NAMALWA (cell line): Measurements from ENCODE around the gene RNF123.

Experiments
- DNase-seq: peaks from one replicate; pipeline ENCODE4 v3.0.0-alpha.2; 2015; ENCODE audit warnings: low spot score

RNF123 gene

DNA sequence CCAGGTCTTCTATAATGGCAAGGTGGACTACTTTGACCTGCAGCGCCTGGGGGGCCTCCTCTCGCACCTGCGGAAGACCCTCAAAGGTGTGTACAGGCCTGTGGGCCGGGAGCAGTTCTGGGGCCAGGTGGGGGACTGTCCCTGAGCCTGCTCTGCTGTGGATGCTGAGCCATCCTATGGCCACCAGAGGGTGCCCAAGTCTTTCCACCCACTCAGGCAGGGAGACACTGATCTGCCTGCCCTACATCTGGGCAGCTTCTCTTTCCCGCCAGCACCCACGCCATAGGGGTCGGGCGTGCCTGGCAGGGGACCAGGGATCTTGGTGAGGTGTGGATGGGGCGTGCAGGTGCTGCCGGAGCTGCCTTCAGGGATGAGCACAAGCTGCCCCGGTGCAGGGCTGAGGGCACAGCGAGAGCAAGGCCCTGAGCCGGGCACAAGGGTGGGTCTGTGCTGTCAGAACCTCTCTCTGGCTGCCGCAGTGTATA lies 14.1 kb downstream of the RNF123 start:
- peak; percentile 75 for DNase-seq

DNA sequence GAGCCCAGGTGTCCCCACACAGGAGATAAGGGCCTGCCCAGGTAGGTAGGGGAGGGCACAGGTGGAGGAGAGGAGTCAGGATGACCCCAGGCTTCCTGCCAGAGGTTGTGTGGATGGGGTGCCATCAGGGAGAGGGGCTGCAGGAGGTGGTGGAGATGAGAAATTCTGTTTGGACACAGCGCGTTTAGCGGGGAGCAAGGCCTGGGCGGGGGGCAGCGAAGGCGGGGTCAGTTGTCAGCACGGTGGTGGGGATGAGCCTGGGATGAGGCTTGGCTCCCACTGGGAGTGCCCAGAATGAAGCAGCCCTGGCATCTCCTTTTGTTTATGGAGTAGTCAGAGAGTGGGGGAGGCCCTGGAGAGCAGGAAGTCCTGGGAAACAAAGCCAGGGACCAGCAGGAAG lies 14.6 kb downstream of the RNF123 start:
- DNase-seq = no peak

DNA sequence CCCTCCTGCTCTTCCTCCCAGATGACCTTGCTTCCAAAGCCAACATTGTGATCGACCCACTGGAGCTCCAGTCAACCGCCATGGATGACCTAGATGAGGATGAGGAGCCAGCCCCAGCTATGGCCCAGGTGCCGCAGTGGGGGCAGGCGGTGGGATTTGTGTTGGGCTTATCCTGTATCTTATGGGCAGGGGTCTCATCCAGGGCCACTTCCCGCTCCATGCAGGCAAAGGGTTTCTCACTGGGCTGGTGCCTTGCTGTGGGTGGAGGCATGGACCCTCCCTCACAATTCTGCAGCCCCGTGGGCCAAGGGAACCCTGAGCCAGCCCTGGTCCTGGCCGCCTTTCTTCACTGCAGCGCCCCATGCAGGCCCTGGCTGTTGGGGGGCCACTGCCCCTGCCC lies 15.3 kb downstream of the RNF123 start:
- DNase-seq = no peak

- no peak for DNase-seq
Observed at GRCh38 chr3:49705390-49705960, 16.1 kb downstream of the RNF123 start.

GRCh38 chr3:49706456-49707112 lies 17.2 kb downstream of the RNF123 start:
- no peak for DNase-seq

DNA sequence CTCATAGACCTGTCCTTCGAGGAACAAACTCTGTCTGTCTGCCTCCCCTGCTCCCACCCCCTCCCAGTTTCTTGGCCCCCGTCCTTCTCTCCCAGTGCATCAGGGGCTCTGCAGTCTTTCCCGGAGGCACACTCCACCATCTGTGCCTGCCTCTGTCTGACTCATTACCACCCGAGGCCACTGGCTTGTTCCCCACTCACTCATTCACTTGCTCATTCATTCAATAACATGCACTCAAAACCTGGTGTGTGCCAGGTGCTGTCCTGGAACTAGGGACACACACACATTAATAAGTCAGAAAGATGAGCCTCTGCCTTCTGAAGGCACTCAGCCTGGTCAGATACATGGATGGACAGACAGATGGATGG lies 17.7 kb downstream of the RNF123 start:
- DNase-seq = no peak

DNA sequence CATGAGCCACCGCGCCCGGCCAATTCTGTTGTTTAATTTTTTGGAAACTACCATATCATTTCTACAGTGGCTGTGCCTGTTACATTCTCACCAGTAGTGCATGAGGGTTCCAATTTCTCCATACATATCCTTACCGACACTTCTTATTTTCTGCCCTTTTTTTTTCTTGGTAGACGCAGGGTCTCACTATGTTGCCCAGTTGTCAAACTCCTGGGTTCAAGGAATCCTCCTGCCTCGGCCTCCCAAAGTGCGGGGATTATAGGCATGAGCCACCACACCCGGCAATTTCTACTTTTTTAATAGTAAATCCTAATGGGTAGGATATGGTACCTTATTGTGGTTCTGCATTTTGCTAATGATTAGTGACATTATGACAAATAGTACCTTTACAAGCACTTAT lies 20.5 kb downstream of the RNF123 start:
- no peak for DNase-seq

- DNase-seq = no peak
Observed at GRCh38 chr3:49711489-49711888, 22.1 kb downstream of the RNF123 start.

GRCh38 chr3:49712166-49712565 lies 22.8 kb downstream of the RNF123 start:
- no peak for DNase-seq

DNA sequence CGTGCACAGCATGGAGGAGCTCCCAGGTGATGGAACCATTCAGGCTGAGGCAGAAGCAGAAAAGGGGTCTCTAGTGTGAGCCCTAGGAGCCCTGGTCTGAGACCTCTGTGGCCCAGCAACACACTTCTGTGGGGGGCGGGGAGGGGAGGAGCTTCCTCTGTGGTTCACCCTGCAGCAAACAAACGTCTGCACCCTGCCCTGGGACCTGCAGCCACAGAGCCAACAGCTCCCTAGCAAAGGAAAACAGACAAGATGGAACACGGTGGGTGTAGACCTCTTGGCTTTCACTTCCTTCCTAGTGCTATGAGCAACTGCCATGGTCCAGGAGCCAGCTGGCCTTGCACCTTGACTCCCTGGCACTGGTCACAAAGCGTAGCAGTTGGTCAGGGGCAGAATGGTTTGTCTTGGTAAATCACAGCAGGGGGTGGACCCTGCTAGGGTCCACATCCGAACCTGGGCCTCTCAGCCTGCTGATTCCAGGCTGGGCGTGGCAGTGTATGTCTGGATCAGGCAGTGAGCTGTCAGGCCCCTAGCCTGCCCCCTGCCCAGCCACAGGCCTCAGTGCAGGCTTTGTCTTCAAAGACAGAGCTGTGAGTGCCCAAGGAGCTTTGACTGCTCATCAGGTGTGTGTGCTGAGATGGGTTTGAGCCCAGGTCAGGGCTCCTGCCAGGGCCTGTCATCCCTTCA lies 23.4 kb downstream of the RNF123 start:
- DNase-seq = no peak

- no peak for DNase-seq
Observed at GRCh38 chr3:49713336-49714105, 24.2 kb downstream of the RNF123 start.

DNA sequence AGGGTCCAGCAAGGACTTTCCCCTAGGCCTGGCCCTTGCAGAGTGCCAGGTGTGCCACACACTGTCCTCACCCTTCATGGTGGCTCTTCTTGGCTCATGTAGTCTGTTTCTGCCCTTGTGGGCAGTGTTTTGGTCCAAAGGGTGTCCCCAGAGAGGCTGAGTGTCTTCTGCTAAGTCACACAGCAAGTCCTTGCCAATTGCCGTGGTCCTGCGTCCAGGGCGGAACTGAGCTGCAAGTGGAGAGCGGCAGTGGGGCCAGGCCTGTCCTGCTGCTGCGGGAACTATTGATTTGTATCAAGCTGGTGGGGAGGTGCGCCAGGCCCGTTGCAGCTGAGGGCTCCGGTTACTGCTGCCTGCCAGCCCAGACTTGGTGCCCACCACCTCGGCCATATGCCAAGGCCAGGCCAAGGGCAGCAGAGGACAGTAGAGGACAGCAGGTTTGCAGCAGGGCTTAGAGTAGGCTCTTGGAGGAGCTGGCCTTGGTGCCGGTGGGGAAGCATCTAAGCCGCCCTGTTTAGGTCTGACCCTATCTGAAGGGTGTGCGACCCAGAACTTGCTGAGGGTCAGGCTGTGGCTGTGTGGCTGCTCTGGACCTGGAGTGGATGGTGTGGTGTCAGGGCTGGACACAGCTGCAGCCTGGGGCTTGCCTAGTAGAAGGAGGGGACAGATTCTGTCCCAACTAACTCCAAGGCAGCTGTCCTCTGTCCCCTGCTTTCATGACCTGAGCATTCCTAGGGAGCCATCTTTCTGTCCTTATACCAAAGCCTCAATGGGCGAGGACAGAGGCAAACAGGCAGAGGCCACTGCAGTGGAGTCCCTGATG lies 25.6 kb downstream of the RNF123 start:
- DNase-seq = no peak

DNA sequence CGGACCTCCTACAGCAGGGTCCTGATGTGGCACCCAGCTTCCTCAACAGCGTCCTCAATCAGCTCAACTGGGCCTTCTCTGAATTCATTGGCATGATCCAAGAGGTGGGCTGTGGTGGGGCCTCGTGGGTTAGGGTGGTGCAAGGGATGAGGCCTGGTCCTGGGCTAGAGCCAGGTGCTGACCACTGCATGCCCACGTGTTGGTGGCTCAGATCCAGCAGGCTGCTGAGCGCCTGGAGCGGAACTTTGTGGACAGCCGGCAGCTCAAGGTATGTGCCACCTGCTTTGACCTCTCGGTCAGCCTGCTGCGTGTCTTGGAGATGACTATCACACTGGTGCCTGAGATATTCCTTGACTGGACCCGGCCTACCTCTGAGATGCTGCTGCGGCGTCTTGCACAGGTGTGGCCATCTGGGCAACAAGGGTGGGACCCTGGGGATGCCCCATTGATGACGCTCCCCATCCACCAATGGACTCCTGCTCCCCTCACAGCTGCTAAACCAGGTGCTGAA lies 26.3 kb downstream of the RNF123 start:
- no peak for DNase-seq

- no peak for DNase-seq
Observed at GRCh38 chr3:49716169-49716568, 26.8 kb downstream of the RNF123 start.

DNA sequence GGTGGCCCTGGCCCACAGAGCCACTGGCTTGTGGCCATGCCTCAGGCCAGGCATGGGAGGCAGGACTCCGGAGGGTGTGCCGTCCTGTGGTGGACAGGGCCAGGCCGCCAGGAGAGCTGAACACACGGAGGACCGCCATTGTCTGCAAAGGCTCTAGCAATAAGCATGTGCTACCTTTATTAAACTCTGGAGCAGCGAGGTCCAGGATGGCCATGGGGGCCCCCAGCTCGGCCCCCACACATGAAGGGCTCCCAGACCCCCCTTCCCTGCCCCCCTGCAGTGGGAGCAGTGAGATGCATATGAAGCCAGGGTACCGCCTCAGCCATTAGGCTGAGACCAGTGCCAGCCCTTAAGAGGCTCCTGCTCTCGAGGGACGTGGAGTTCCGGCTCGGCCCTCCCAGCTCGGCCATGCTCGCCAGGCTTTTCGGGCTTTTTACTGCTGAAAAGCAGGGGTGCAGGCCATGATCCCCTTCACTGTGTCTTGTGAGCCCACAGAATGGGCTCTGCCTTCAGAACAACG lies 27.4 kb downstream of the RNF123 start:
- no peak for DNase-seq

DNA sequence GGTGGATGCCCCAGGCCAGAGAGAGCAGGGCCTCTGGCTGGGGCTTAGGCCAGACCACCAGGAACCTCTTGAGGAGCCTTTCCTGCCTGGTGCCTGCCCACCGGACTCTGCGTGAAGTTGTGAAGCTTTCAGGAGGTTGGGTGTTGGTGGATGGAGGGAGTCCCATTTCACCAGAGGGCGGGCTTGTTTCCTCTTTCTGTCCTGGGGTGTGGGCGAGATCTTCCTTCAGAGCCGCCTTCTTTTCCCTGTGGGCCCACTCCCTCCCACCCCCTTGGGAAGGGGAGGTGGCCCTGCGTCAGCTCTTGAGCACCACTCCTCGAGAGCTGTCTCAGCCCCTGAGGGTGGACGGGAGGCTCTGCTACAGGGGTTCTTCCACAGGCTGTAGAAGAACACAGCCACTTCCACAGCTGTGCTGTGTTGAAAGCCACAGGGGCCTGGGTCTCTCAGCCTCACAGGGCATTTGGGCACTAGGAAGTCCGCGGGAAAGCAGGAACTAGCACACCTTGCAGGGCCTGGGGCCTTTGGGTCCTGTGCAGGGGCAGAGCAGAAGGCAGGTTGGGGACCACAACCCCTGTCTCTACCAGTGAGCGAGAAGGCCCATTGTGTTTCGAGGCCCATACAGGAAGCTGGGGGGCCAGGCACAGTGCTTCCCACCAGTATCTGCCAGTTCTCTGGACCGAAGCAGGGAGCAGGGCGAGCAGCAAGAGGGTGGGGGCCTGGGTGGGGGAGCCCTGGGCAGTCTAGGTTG lies 28.0 kb downstream of the RNF123 start:
- DNase-seq = no peak

DNA sequence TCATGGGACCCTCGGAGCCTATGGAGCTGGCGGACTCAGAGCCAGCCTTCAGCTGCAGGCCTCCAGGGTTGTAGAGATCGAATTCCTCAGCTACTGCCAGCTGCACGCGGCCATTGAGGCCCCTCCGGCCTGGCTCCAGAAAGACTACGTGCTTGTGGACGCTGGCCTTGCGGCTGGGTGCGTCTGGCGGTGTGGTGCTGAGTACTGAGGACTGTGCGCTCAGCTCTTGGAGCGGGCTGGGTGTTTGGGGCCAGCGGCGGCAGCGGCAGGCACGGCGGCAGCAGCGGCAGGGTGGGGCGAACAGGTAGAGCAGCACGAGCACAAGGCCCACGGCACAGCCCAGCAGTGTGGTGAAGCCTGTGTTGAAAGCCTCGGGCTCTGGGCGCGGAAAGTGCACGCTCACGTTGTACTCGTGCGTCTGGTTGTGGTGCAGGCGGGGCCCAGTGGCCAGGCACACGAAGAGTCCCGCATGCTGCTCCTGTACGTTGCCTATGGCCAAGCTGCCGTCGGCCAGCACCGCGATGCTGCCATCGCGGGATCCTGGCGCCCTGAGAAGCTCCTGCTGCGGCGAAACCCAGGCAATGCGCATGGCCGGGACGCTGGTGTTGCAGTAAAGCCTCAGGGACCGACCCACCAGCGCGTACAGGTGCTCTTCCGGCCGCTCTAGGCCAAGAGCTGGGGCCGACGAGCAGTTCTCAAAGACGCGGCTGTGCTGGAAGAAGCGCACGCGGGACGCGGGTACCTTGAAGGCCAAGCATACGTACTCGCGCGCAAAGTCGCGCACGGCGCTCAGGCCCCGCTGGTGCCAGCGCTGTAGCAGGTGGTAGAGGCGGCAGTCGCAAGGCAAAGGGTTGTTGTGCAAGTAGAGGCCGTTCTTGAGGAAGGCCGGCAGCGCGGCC lies 28.9 kb downstream of the RNF123 start:
- no peak for DNase-seq

DNA sequence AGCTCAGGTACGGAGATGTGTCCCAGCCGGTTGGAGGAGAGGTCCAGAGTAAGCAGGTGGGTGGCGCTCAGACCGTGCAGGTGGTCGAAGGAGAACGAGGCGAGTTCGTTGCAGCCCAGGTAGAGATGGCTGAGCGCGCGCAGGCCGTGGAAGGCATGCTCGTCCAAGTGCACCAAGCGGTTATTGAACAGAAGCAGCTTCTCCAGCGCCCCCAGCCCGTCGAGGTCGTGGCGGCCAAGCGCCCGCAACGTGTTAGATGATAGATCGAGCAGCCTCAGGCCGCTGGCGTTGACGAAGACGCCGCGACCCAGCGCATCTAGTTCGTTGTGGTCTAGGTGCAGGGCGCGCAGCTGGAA lies 29.5 kb downstream of the RNF123 start:
- no peak for DNase-seq

DNA sequence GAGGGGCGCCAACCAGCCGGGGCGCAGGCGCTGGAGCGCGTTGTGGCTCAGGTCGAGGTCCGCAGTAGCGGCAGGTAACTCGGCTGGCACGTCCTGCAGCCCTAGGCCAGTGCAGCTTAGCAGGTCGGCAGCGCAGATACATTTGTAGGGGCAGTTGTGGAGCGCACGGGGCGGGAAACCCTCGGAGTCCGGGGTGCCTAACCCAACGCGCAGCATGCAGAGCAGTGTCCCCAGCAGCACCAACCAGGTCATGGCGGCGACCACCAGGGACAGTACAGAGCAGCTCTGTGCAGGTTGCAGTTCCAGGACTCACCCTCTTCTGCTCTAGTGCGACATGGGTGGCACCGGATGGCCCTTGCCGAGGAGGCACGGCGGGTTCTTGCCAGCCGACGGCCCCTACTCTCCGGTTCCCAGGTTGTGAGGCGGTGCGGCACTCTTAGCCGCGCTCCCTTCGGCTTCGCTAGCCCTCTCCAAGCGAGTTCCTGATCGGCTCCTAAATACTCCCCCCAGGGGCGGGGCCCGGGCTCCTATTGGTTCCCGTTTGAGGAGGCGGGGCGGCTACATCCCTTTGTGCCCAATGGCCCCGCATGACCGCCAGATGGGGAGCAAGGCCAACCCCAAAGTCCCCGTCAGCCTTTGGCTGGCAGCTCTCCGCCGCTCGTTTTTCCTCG lies 30.0 kb downstream of the RNF123 start, which contains the start of gene AMIGO3:
Gene AMIGO3, minus strand, starts transcription at position 471 of the 671 bp plus-strand sequence. Its CDS starts 219 bp downstream, at position 252.
- DNase-seq = peak; percentile 85
